C1 segment of cervical spinal cord (tissue), 14 donors: ENCODE results near the gene GALNT2.

Experiments
- DNase-seq, 14 donors: peaks; one replicate each; lab custom pipeline; 2025; lab: John Stamatoyannopoulos, UW

GALNT2 gene

GRCh38 chr1:230145505-230145899, 78.5 kb downstream of the GALNT2 start:
- DNase-seq = no peak

- DNase-seq = no peak
These were observed 79.0 kb downstream of the GALNT2 start for GRCh38 chr1:230145953-230146476.

- no peak for DNase-seq
These were observed 79.7 kb downstream of the GALNT2 start for GRCh38 chr1:230146709-230147108.

- DNase-seq = no peak
These were observed 80.5 kb downstream of the GALNT2 start for GRCh38 chr1:230147253-230148125.

- no peak for DNase-seq
These were observed 81.2 kb downstream of the GALNT2 start for GRCh38 chr1:230148126-230148652.

GRCh38 chr1:230148768-230149469, 81.9 kb downstream of the GALNT2 start:
- DNase-seq = no peak

- no peak for DNase-seq
These were observed 82.9 kb downstream of the GALNT2 start for GRCh38 chr1:230149751-230150584.

GRCh38 chr1:230150615-230151014, 83.6 kb downstream of the GALNT2 start:
- DNase-seq = no peak

GRCh38 chr1:230151924-230152468, 85.0 kb downstream of the GALNT2 start:
- DNase-seq = no peak

GRCh38 chr1:230152999-230153398, 86.0 kb downstream of the GALNT2 start:
- DNase-seq = no peak

- peak in 9 of 14 donors; percentile 18 to 66 (median 47) for DNase-seq
These were observed 86.7 kb downstream of the GALNT2 start for GRCh38 chr1:230153641-230154296.

GRCh38 chr1:230155021-230155420, 88.0 kb downstream of the GALNT2 start:
- no peak for DNase-seq

GRCh38 chr1:230156068-230156467, 89.0 kb downstream of the GALNT2 start:
- no peak for DNase-seq

- DNase-seq = no peak
These were observed 89.5 kb downstream of the GALNT2 start for GRCh38 chr1:230156536-230156935.

GRCh38 chr1:230157420-230158390, 90.7 kb downstream of the GALNT2 start:
- DNase-seq = no peak

GRCh38 chr1:230158415-230159291, 91.6 kb downstream of the GALNT2 start:
- no peak for DNase-seq

GRCh38 chr1:230159580-230159979, 92.5 kb downstream of the GALNT2 start:
- no peak for DNase-seq
